Measurements from ENCODE around the gene PLS3. TPM values are rescaled to one million over a fixed set of nuclear protein-coding genes. Genes with fewer than 3 reads are reported as not detected.

PLS3 gene
- total RNA-seq, 1 donor from 2014 or later = 212 TPM

DNA sequence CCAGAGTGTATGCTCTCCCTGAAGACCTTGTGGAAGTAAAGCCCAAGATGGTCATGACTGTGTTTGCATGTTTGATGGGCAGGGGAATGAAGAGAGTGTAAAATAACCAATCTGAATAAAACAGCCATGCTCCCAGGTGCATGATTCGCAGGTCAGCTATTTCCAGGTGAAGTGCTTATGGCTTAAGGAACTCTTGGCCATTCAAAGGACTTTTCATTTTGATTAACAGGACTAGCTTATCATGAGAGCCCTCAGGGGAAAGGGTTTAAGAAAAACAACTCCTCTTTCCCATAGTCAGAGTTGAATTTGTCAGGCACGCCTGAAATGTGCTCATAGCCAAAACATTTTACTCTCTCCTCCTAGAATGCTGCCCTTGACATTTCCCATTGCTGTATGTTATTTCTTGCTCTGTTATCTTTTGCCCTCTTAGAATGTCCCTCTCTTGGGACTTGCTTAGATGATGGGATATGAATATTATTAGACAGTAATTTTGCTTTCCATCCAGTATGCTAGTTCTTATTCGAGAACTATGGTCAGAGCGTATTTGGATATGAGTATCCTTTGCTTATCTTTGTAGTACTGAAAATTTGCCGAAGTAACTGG lies 88.6 kb downstream of the PLS3 start:
- H3K36me3 ChIP-seq = peaks cover 43% of the 10 kb centered on the region
- DNase-seq = no peak
- H3K9me3 ChIP-seq = no peaks in the 10 kb centered on the region
- intact Hi-C loops (cut with DNase I) = no loop called here
- no peak overlapping the region for H3K4me3 ChIP-seq
- TF ChIP-seq, protein P1, sequence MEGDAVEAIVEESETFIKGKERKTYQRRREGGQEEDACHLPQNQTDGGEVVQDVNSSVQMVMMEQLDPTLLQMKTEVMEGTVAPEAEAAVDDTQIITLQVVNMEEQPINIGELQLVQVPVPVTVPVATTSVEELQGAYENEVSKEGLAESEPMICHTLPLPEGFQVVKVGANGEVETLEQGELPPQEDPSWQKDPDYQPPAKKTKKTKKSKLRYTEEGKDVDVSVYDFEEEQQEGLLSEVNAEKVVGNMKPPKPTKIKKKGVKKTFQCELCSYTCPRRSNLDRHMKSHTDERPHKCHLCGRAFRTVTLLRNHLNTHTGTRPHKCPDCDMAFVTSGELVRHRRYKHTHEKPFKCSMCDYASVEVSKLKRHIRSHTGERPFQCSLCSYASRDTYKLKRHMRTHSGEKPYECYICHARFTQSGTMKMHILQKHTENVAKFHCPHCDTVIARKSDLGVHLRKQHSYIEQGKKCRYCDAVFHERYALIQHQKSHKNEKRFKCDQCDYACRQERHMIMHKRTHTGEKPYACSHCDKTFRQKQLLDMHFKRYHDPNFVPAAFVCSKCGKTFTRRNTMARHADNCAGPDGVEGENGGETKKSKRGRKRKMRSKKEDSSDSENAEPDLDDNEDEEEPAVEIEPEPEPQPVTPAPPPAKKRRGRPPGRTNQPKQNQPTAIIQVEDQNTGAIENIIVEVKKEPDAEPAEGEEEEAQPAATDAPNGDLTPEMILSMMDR (IDR thresholded peaks at IDR 0.05) = no peak
- H3K27me3 ChIP-seq = no peaks in the 10 kb centered on the region
- ATAC-seq = peak; percentile 50
- H3K27ac ChIP-seq = no peak overlapping the region
- no peaks in the 10 kb centered on the region for H3K4me1 ChIP-seq

- Histone ChIP-seq H3K27ac (no peak overlapping the region), H3K4me1 (no peaks in the 10 kb centered on the region), H3K4me3 (no peak overlapping the region), H3K36me3 (peaks cover 35% of the 10 kb centered on the region), H3K27me3 (no peaks in the 10 kb centered on the region), H3K9me3 (no peaks in the 10 kb centered on the region)
- no peak for ATAC-seq
- TF ChIP-seq, protein P1 (IDR thresholded peaks at IDR 0.05) = no peak
- no peak for DNase-seq
- intact Hi-C loops (cut with DNase I) = no loop called here
These were observed 89.5 kb downstream of the PLS3 start for GRCh38 chrX:115650449-115650848.

- TF ChIP-seq, protein P1 (IDR thresholded peaks at IDR 0.05) = peak; percentile 43
- intact Hi-C loops (cut with DNase I) = no loop called here
- ATAC-seq = peak; percentile 61
- H3K27ac ChIP-seq = no peak overlapping the region
- no peak overlapping the region for H3K4me3 ChIP-seq
- DNase-seq = no peak
- H3K27me3 ChIP-seq = no peaks in the 10 kb centered on the region
- no peaks in the 10 kb centered on the region for H3K9me3 ChIP-seq
- peaks cover 31% of the 10 kb centered on the region for H3K36me3 ChIP-seq
- no peaks in the 10 kb centered on the region for H3K4me1 ChIP-seq
These were observed 89.9 kb downstream of the PLS3 start for GRCh38 chrX:115650916-115651315.

DNA sequence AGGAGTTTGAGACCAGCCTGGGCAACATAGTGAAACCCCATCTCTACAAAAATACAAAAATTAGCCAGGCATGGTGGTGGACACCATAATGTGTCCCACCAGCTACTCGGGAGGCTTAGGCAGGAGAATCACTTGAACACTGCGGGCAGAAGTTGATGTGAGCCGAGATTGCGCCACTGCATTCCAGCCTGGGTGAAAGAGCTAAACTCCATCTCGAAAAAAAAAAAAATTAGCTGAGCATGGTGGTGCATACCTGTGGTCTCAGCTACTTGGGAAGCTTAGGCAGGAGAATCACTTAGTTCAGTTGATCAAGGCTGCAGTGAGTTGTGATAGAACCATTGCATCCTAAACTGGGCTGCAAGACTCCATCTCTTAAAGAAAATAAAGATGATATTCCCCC lies 91.2 kb downstream of the PLS3 start:
- Histone ChIP-seq H3K4me3 (no peak overlapping the region), H3K4me1 (no peaks in the 10 kb centered on the region), H3K36me3 (peaks cover 18% of the 10 kb centered on the region), H3K9me3 (no peaks in the 10 kb centered on the region), H3K27me3 (no peaks in the 10 kb centered on the region), H3K27ac (no peak overlapping the region)
- DNase-seq = no peak
- intact Hi-C loops (cut with DNase I) = no loop called here
- TF ChIP-seq, protein P1 (IDR thresholded peaks at IDR 0.05) = no peak
- no peak for ATAC-seq

DNA sequence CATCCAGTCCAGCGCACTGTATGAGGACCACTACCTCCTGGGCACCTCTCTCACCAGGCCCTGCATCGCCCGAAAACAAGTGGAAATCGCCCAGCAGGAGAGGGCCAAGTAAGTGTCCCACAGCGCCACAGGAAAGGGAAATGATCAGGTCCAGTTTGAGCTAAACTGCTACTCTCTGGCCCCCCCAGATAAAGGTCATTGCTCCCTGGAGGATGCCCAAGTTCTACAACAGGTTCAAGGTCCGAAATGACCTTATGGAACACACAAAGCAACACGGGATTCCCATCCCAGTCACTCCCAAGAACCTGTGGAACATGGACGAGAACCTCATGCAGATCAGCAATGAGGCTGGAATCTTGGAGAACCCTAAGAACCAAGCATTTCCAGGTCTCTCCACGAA lies 104.1 kb downstream of the PLS3 start:
- H3K27ac ChIP-seq = no peak overlapping the region
- H3K9me3 ChIP-seq = no peaks in the 10 kb centered on the region
- TF ChIP-seq, protein P1 (IDR thresholded peaks at IDR 0.05) = no peak
- H3K36me3 ChIP-seq = no peaks in the 10 kb centered on the region
- ATAC-seq = no peak
- no peak for DNase-seq
- no peaks in the 10 kb centered on the region for H3K27me3 ChIP-seq
- H3K4me1 ChIP-seq = no peaks in the 10 kb centered on the region
- intact Hi-C loops (cut with DNase I) = no loop called here
- no peak overlapping the region for H3K4me3 ChIP-seq

DNA sequence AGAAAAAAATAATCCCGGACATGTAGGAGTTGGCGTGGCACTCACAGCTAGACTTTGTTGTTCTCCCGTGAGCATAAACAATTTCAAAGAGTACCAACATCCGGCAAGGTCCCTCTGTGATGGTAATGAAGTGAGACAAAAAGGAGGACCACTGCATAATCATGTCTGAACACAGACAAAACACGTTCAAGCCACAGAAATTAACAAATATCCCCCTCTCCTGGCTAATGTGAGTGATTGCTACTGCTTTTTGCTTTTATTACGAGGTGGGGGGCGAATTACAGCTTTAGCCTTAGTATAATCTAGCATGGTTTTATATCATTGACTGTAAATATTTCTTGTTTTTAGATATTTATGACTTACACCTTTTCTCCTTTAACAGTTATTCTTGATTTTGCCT lies 118.5 kb downstream of the PLS3 start:
- DNase-seq = no peak
- H3K36me3 ChIP-seq = no peaks in the 10 kb centered on the region
- ATAC-seq = no peak
- no peak overlapping the region for H3K4me3 ChIP-seq
- TF ChIP-seq, protein P1 (IDR thresholded peaks at IDR 0.05) = peak; percentile 32
- no peaks in the 10 kb centered on the region for H3K27me3 ChIP-seq
- H3K9me3 ChIP-seq = no peaks in the 10 kb centered on the region
- H3K27ac ChIP-seq = no peak overlapping the region
- H3K4me1 ChIP-seq = no peaks in the 10 kb centered on the region
- intact Hi-C loops (cut with DNase I) = no loop called here
